Cardiac muscle cell (in vitro differentiated cells and primary cell): Measurements from ENCODE around the gene SEPTIN8. TPM values are rescaled to one million over a fixed set of nuclear protein-coding genes. Genes with fewer than 3 reads are reported as not detected.

Source experiments
- DNase-seq, 2 donors: peaks; one replicate each; pipeline versions ENCODE4 v3.0.0 to v3.0.0-alpha.2; 2010 to 2017; ENCODE audit warnings: low read depth in 1 of 2, low spot score in 1 of 2
- H3K27ac ChIP-seq: fragments of 200-600 bp; sonication (generic); 2 replicates; pipeline ENCODE4 v1.5.1; 2016
- H3K27me3 ChIP-seq: fragments of 200-600 bp; sonication (generic); 2 replicates; pipeline ENCODE4 v1.6.0; 2016; ENCODE audit warnings: control low read depth
- H3K36me3 ChIP-seq: fragments of 200-600 bp; sonication (generic); 2 replicates; pipeline ENCODE4 v1.5.1; 2016; ENCODE audit warnings: control low read depth
- H3K4me1 ChIP-seq: fragments of 200-600 bp; sonication (generic); 2 replicates; pipeline ENCODE4 v1.8.1; 2017; ENCODE audit warnings: low read depth, mild to moderate bottlenecking, mixed run types
- H3K4me3 ChIP-seq: fragments of 200-600 bp; sonication (generic); 2 replicates; pipeline ENCODE4 v1.5.1; 2016; ENCODE audit warnings: mild to moderate bottlenecking
- H3K9me3 ChIP-seq: fragments of 200-600 bp; sonication (generic); 2 replicates; pipeline ENCODE4 v1.5.1; 2017; ENCODE audit warnings: low read depth, mild to moderate bottlenecking, control low read depth
- polyA plus RNA-seq: library from polyadenylated mRNA; unstranded; fragments of >200 nt; fragmentation: Nextera tagmentation; extraction: Ambion mirVana; gene quantifications from 2 replicates; pipeline ENCODE4 v1.2.1, GENCODE V29; 2016
- total RNA-seq: library from RNA; depleted of rRNA; stranded (reverse); fragments of >200 nt; gene quantifications from 2 replicates; pipeline ENCODE4 v1.2.3, GENCODE V29; 2016
- TF ChIP-seq, protein P1 (sequence below): IDR thresholded peaks from 2 replicates; pipeline ENCODE4 v1.5.1; 2012; ENCODE audit warnings: low read depth, mild to moderate bottlenecking, low read length

SEPTIN8 gene
- total and polyA plus RNA-seq, 2 experiments from 2014 or later: 18.6 to 51.9 TPM

DNA sequence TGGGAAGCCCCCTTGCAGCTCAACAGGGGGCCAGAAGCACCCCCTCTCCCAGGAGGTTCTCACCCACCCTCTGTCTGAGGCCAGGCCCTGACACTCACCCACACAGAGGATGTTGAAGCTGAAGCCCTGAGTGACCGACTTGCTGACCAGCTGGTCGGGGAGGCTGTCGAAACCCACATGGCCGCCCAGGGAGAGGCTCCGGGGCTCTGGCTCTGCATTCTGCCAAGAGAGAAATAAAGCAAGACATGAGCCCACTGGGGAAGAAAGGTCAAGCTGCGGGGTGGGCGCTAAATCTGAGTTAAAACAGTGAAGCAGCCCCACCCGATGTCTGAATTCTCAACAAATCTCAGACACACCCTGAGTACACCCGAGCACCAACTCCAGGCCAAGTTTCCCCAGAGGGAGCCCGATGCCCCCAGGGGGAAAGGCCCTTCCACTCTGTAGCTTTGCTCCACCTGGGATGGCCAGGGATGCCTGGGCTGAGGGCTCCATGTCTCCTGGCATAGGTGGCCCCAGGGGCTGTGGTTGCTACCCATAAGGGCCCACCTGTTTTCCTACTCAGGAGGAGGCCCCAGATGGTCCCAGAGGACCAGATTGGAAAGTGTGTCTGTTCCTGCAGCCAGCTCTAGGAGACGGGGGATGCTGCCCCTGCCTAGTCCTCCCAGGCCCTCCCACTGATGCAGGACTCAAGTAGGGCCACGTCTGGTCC, 11.6 kb downstream of the SEPTIN8 start:
- no peak overlapping the region for H3K4me3 ChIP-seq
- no peaks in the 10 kb centered on the region for H3K4me1 ChIP-seq
- H3K36me3 ChIP-seq: peaks cover 11% of the 10 kb centered on the region
- H3K9me3 ChIP-seq: no peaks in the 10 kb centered on the region
- TF ChIP-seq, protein P1, sequence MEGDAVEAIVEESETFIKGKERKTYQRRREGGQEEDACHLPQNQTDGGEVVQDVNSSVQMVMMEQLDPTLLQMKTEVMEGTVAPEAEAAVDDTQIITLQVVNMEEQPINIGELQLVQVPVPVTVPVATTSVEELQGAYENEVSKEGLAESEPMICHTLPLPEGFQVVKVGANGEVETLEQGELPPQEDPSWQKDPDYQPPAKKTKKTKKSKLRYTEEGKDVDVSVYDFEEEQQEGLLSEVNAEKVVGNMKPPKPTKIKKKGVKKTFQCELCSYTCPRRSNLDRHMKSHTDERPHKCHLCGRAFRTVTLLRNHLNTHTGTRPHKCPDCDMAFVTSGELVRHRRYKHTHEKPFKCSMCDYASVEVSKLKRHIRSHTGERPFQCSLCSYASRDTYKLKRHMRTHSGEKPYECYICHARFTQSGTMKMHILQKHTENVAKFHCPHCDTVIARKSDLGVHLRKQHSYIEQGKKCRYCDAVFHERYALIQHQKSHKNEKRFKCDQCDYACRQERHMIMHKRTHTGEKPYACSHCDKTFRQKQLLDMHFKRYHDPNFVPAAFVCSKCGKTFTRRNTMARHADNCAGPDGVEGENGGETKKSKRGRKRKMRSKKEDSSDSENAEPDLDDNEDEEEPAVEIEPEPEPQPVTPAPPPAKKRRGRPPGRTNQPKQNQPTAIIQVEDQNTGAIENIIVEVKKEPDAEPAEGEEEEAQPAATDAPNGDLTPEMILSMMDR: no peak
- no peak for DNase-seq
- no peaks in the 10 kb centered on the region for H3K27me3 ChIP-seq
- no peak overlapping the region for H3K27ac ChIP-seq

DNA sequence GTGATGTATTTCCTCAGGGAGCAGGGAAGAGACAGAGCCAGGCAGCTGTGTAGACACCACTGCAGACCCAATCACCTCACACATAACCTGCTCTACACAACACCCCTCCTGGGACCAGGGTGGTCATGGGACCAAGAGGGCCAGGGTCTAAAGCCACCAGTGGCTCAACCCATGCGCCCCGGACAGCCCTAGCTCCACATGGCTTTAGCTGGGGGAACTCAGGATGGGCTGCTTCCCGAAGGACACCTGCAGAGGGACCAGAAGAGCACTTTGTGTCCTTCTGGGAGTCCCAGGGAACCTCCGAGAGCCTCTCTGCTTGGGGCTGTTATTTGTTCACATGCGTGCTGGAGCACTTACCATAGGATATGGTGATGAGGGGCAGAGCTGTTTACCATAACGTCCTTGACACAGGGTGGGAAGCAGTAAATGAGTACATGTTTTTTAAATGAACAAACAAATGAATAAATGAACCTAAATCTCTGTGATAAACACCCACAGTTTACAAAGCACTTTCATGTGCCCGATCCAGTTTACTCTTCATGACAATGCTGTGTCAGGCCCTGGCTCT, 12.3 kb downstream of the SEPTIN8 start:
- H3K27me3 ChIP-seq: no peaks in the 10 kb centered on the region
- DNase-seq: no peak
- no peak overlapping the region for H3K4me3 ChIP-seq
- no peaks in the 10 kb centered on the region for H3K9me3 ChIP-seq
- H3K36me3 ChIP-seq: peaks cover 11% of the 10 kb centered on the region
- no peaks in the 10 kb centered on the region for H3K4me1 ChIP-seq
- no peak overlapping the region for H3K27ac ChIP-seq
- TF ChIP-seq, protein P1: no peak

DNA sequence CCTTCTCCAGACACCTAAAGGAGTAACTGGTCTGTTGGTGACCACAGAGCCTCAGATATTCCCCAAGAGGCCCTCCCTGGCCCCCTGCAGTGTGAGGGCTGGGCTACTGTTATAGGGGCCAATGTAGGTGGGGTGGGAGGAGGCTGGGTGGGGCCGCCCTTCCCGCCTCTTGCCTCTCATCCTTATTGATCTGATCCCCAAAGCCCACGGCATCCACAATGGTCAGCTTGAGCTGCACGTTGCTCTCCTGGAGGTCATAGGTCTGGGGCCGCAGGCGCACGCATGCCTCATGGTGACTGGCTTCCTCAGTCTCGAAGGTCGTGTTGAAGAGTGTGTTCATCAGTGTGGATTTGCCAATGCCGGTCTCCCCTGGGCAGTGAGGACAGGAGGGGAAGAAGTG, 13.0 kb downstream of the SEPTIN8 start:
- H3K9me3 ChIP-seq: no peaks in the 10 kb centered on the region
- TF ChIP-seq, protein P1: no peak
- no peaks in the 10 kb centered on the region for H3K27me3 ChIP-seq
- H3K4me3 ChIP-seq: no peak overlapping the region
- H3K27ac ChIP-seq: no peak overlapping the region
- DNase-seq: no peak
- H3K36me3 ChIP-seq: peaks cover 11% of the 10 kb centered on the region
- no peaks in the 10 kb centered on the region for H3K4me1 ChIP-seq

DNA sequence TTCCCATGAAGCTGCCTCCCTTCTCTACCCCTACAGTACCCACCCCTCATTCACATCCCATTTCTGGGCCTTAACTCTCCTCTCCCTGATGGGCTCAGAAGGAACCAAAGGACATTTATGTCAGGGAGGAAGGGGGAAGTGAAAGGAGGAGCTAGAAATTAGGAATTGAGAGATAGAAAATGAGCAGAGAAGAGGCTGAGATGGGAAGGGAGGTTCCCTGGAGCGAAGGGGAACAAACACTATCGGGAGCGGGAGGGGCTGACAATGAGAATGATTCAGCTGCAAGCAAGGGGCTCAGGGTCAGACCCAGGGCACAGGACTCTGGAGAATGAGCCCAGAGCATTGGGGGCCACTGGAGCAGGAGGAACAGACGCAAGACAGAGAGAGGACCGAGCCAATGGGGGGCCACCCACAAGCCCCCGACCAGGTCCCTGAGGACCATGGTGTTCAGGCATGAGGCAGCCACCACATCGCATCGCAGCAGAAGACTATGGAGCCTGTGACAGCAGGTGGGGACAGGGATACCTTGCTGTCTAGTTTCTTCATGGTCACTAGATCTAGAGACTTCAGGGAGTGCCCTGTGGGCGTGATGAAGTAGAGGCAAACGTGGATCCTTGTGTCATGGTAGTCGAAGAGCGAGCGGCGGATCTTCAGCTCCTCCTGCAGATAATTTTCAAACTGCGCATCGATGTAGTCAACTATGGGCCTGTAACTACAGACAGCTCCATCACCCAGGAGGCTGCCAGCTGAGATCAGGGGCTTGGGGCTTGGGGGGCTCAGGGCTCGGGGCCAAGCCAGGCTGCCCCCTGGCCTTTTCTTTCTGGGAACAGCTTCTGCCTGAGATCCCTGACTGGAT, 13.6 kb downstream of the SEPTIN8 start:
- Histone ChIP-seq H3K9me3 (no peaks in the 10 kb centered on the region), H3K36me3 (peaks cover 11% of the 10 kb centered on the region), H3K27ac (no peak overlapping the region), H3K4me1 (no peaks in the 10 kb centered on the region), H3K27me3 (no peaks in the 10 kb centered on the region), H3K4me3 (no peak overlapping the region)
- no peak for DNase-seq
- TF ChIP-seq, protein P1: no peak

DNA sequence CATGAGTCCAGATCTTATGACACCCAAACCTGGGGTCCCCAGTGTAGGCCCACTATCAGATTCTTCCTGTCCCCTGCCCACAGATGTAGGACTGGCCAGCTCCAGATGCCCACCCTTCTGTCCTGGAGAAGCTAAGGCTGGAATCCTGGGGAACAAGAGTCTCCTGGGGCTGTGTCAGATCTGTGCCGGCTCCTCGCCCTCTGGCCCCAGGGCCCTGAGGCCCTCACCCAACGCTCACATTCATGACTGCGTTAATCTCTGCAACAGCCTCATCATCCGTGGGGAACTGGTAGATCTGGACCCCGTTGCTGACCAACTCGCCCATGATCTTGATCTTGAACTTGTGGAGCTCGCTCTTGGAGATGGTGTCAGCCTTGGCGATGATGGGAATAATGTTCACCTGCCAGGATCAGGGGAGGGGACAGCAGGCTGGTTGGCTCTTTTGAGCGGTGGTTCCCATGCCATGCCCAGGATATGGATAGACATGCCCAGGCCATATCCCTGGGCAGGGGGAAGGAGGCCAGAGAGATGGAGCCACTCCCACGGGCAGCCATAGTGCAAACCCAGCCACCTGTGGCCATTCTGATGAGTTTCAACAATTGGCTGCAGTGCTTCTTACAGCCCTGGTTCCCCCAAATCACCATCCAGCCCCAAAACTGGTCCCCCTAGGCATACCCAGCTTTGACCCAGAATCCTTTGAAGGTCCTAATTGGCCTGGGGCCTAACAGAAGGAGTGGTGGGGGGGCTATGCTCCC, 14.6 kb downstream of the SEPTIN8 start:
- Histone ChIP-seq H3K27ac (no peak overlapping the region), H3K27me3 (no peaks in the 10 kb centered on the region), H3K4me1 (no peaks in the 10 kb centered on the region), H3K9me3 (no peaks in the 10 kb centered on the region), H3K36me3 (peaks cover 14% of the 10 kb centered on the region), H3K4me3 (no peak overlapping the region)
- TF ChIP-seq, protein P1: no peak
- DNase-seq: no peak
